Testis (tissue), 3 donors: ENCODE data around the gene RAI1. TPM values are rescaled to one million over a fixed set of nuclear protein-coding genes. Genes with fewer than 3 reads are reported as not detected.

ENCODE experiments used
- DNase-seq: peaks from one replicate; pipeline ENCODE4 v3.0.0-alpha.2; 2019
- H3K27ac ChIP-seq, 2 donors: fragments of 200-600 bp; sonication (generic); one replicate each; pipeline ENCODE4 v1.5.1; 2019
- H3K27me3 ChIP-seq: fragments of 200-600 bp; sonication (generic); one replicate; pipeline ENCODE4 v1.5.1; 2019
- H3K36me3 ChIP-seq: fragments of 200-600 bp; sonication (generic); one replicate; pipeline ENCODE4 v1.5.1; 2017; ENCODE audit warnings: low read depth; ENCODE audit errors: missing control alignments
- H3K4me1 ChIP-seq: fragments of 200-600 bp; sonication (generic); one replicate; pipeline ENCODE4 v1.5.1; 2019
- H3K4me3 ChIP-seq, 2 donors: fragments of 200-600 bp; sonication (generic); one replicate each; pipeline ENCODE4 v1.5.1; 2017 to 2019
- H3K9me3 ChIP-seq: fragments of 200-600 bp; sonication (generic); one replicate; pipeline ENCODE4 v1.5.1; 2017
- POLR2A ChIP-seq: fragments of 450-650 bp; IDR thresholded peaks from one replicate; pipeline ENCODE4 v1.6.1; 2017; ENCODE audit warnings: antibody characterized with exemption, mild to moderate bottlenecking, moderate library complexity
- WGBS, 2 donors: methylation state at CpG; one replicate each; pipeline ENCODE4 v1.1.5; 2018; 5-methylcytosine and 5-hydroxymethylcytosine counted together
- intact Hi-C: fragments of 100-400 bp; cut with DNase I; formaldehyde crosslinking; loops from one replicate; pipeline ENCODE4 v1.15.1; 2023; ENCODE audit warnings: low total_unique reads
- polyA plus RNA-seq: library from polyadenylated mRNA; stranded (reverse); fragments of 350-450 nt; fragmentation: Illumina TruSeq; extraction: RNeasy Lipid Tissue Mini Kit (QIAGEN cat#74804); gene quantifications from one replicate; pipeline ENCODE4 v1.2.3, GENCODE V29; 2014; ENCODE audit warnings: low read depth, low replicate concordance; ENCODE audit not compliant: insufficient read depth
- total RNA-seq, 2 donors: library from RNA; depleted of rRNA; stranded (reverse); fragments of >200 nt; gene quantifications; one replicate each; pipeline ENCODE4 v1.2.3, GENCODE V29; 2016
- TF ChIP-seq, protein P1 (sequence below), 3 experiments: fragments of 450-650 bp in 2 of 3; fragments of 200-600 bp in 1 of 3; sonication (generic) in 1 of 3; IDR thresholded peaks; one replicate each; pipeline ENCODE4 v1.5.1; 2016 to 2019; ENCODE audit warnings: antibody characterized with exemption in 3 of 3, mild to moderate bottlenecking in 2 of 3, moderate library complexity in 1 of 3

RAI1 gene
- total and polyA plus RNA-seq, 3 donors from 2014 or later = 17.5 to 44.5 (median 42.8) TPM

DNA sequence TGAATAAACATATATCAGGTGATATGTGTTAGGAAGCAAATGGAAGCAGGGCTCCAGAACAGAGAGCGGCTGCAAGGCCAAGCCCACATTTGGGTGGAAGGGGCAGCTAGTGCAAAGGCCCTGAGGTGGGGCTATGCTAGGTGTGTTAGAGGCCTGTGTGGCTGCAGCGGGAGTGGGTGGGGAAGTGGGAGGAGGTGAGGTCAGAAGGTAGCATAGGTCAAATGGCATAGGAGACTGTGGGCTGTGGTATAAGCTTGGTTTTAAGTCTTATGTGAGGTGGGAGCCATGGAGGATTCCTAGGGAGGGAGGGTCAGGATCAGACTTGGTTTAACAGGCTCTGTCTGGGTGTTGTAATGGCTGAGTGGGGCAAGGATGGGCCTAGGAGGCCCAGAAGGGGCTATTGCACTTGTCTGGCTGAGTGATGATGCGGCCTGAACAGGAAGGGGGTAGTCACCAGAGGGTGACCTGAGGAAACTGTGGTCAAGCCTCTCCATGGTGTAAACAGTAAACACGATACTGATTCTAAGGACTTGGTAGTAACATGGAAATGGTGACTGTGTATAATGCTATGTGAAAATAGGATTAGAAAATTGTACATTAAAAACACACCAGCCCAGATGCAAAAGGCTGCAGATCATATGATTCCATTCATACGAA lies 31.1 kb downstream of the RAI1 start:
- intact Hi-C loops = no loop called here

DNA sequence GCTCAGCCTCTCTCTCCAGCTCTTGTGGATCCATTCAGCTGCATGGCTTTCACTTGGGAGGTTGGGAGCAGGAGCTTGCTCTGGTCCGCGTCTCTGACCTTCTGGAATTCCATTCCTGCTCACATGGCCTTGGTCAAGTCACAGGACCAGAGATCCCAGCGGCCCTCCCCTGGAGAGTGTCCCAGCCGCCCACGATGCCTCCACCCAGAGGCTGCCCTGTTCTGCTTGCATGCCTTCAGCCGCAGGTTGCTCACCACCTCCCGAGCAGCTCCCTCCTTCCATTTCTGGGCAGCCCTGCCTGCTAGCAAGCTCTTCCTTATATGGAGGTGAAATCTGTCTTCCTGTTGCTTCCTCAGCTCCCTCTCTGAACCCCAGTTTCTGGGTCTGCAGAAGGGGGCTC lies 32.6 kb downstream of the RAI1 start:
- H3K27me3 ChIP-seq = no peaks in the 10 kb centered on the region
- 31 to 68% methylated on average over 7 of the region's 7 CpGs for WGBS, 2 donors
- H3K36me3 ChIP-seq = no peaks in the 10 kb centered on the region
- peaks cover 42% of the 10 kb centered on the region for H3K4me1 ChIP-seq
- peak; percentile 87 for DNase-seq
- no peaks in the 10 kb centered on the region for H3K9me3 ChIP-seq
- no peak overlapping the region for H3K4me3 ChIP-seq
- TF ChIP-seq, protein P1, sequence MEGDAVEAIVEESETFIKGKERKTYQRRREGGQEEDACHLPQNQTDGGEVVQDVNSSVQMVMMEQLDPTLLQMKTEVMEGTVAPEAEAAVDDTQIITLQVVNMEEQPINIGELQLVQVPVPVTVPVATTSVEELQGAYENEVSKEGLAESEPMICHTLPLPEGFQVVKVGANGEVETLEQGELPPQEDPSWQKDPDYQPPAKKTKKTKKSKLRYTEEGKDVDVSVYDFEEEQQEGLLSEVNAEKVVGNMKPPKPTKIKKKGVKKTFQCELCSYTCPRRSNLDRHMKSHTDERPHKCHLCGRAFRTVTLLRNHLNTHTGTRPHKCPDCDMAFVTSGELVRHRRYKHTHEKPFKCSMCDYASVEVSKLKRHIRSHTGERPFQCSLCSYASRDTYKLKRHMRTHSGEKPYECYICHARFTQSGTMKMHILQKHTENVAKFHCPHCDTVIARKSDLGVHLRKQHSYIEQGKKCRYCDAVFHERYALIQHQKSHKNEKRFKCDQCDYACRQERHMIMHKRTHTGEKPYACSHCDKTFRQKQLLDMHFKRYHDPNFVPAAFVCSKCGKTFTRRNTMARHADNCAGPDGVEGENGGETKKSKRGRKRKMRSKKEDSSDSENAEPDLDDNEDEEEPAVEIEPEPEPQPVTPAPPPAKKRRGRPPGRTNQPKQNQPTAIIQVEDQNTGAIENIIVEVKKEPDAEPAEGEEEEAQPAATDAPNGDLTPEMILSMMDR (IDR thresholded peaks at IDR 0.05) = no peak
- no peak for TF ChIP-seq POLR2A
- intact Hi-C loops = no loop called here
- H3K27ac ChIP-seq = peak overlapping the region; percentile 46 to 48

More for the DNA sequence above, 31.1 kb downstream of the RAI1 start:
- WGBS, 2 donors = 91 to 92% methylated on average over 5 of the region's 5 CpGs
- Histone ChIP-seq H3K9me3 (no peaks in the 10 kb centered on the region), H3K27ac (peak overlapping the region in 1 of 2 donors; percentile 39), H3K36me3 (no peaks in the 10 kb centered on the region), H3K27me3 (no peaks in the 10 kb centered on the region), H3K4me3 (no peak overlapping the region), H3K4me1 (peaks cover 42% of the 10 kb centered on the region)
- no peak for TF ChIP-seq POLR2A
- TF ChIP-seq, protein P1 (IDR thresholded peaks at IDR 0.05) = no peak
- DNase-seq = no peak

DNA sequence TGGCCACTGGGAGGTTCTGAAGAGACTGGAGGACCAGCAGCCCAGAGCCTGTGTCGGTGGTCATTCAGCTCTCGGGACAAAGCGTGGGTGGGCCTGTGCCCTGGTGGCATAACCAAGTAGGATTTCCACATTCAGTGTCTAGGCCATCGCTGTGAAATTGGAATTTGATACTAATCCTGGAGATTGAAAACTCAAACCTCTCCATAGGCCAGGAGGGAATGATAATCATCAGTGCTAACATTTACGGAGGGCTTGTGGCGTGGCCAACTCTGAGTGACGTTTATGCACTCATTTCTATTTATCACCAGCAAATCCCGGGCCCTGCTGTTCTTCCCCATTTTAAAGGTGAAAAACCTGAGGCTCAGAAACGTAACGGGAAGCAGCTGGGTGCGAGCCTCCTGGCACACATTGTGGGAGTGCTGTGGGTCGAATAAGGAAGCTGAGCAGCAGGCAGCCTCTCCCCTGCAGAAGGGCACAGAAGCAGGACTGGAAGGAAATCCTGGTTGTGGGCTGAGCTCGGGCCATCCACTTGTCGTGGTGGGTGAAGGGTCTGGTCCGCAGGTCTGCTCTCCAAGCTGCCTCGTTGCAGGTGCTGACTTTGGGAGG lies 33.1 kb downstream of the RAI1 start:
- DNase-seq = no peak
- TF ChIP-seq, protein P1 (IDR thresholded peaks at IDR 0.05) = no peak
- TF ChIP-seq POLR2A = no peak
- Histone ChIP-seq H3K4me1 (peaks cover 42% of the 10 kb centered on the region), H3K27me3 (no peaks in the 10 kb centered on the region), H3K36me3 (no peaks in the 10 kb centered on the region), H3K9me3 (no peaks in the 10 kb centered on the region), H3K27ac (peak overlapping the region; percentile 46 to 48), H3K4me3 (no peak overlapping the region)
- intact Hi-C loops = no loop called here
- 56 to 63% methylated on average over 12 to 16 of the region's 16 CpGs for WGBS, 2 donors

DNA sequence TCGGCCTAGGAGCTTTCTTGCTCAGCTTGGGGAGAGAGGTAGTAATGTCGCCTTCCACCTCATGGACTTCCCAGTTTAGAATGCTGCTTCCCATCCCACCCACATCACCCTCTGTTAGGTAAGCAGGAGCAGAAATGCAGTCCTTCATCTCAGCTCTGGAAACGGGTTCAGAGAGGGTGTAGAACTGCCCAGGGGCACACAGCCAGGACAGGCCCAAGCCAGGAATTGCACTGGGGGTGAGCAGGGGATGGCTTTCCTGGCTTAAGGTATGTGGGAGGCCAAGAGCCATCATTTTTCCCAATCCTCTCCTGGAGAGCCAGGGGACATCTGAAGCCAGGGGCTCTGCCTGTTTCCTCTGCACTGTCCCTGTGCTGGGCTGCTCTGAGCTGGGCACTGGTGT lies 33.6 kb downstream of the RAI1 start:
- Histone ChIP-seq H3K4me1 (peaks cover 42% of the 10 kb centered on the region), H3K9me3 (no peaks in the 10 kb centered on the region), H3K27ac (peak overlapping the region; percentile 46 to 48), H3K27me3 (no peaks in the 10 kb centered on the region), H3K4me3 (no peak overlapping the region), H3K36me3 (no peaks in the 10 kb centered on the region)
- TF ChIP-seq, protein P1 (IDR thresholded peaks at IDR 0.05) = no peak
- no peak for TF ChIP-seq POLR2A
- intact Hi-C loops = no loop called here
- WGBS, 2 donors = 60 to 69% methylated on average over 3 of the region's 3 CpGs
- DNase-seq = no peak
